Measurements from ENCODE around the gene ARL4C. TPM values are rescaled to one million over a fixed set of nuclear protein-coding genes. Genes with fewer than 3 reads are reported as not detected.

Gene ARL4C
- polyA plus RNA-seq, 1 donor, result 51.6 TPM

DNA sequence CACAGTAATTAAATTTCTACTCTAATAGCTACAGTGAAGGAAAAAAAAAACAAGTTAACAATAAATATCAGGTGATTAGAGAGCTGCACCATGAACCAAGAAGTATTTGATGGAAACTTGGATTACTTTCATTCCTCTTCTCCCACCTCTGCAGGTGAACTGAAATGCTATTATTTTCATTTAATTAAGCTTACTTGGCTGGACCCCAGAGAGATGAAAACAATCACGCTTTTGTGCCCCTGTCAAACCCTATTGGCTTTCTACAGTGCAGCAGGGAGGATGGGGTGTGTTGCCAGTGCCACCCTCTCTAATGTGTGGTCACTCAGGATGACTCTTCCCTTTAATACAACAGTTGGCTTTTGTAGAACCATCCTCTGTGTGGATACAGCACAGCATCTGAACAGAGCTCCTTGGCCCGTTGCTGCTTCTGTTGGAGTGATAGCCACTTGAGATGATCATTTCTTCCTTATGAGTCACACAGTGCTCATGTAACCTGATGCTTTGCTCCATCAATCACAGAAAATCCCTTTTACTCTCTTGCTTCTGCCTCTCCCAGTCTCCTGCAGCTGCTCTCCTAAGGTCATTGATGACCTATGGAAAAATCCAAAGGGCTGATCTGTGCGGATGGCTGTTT, 5.5 kb upstream of the ARL4C start:
- no peak for DNase-seq

DNA sequence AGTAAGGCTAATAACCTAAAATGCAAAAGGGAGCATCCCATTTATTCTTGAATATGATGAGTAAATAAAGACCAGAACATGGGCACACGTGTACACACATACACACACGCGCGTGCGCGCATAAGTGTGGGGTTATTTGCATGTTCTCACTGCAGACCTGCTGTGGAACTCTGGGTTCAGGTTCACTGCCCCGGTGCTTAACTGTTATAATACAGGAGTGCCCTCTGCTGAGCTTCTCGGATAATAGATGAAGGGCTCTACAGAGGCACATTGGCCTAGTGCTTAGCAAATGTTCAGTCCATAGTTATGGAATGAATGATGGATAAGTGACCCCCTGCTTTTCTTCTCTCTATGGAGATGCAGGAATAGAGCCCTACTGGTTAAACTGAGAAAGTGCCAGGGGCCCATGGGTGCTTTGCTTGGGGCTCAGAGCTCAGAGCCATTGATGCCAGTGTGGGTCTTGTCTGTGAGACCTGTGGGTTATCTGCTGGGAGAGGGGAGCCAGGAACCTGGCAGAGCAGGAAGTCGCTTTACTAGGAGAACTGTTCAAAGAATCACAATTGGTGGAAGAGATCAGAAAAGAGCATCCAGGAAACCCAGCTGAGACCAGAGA, 3.6 kb upstream of the ARL4C start:
- DNase-seq, result peak; percentile 66

DNA sequence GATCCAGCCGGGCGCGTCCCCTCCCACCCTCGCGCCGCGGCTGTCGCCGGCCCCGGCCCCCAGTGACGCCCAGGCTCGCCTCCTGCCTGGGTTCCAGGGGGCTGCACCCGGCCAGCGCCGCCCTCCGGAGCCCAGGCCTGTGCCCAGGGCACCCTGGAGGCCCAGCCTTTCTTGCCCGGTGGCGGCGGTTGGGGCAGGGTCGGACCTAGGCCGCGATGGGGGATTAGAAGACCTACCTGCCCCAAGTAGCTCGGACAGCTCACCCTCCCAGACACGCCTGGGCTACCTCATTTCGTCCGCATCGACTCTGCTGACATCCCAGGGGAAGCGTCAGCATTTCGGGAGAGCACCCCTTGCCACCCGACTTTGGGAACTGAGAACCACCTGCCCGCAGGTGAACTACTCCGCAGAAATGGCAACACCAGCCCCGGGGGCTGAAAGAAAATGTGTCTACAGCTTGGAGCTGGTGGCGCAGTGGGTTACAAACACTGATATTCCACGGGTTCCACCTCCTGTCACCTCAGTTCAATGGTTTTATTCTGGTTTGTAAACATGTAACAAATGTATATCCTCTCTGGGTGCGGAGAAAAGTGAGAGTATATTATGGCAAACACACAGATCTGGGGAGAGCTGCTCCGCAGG, 834 bp upstream of the ARL4C start:
- no peak for DNase-seq

DNA sequence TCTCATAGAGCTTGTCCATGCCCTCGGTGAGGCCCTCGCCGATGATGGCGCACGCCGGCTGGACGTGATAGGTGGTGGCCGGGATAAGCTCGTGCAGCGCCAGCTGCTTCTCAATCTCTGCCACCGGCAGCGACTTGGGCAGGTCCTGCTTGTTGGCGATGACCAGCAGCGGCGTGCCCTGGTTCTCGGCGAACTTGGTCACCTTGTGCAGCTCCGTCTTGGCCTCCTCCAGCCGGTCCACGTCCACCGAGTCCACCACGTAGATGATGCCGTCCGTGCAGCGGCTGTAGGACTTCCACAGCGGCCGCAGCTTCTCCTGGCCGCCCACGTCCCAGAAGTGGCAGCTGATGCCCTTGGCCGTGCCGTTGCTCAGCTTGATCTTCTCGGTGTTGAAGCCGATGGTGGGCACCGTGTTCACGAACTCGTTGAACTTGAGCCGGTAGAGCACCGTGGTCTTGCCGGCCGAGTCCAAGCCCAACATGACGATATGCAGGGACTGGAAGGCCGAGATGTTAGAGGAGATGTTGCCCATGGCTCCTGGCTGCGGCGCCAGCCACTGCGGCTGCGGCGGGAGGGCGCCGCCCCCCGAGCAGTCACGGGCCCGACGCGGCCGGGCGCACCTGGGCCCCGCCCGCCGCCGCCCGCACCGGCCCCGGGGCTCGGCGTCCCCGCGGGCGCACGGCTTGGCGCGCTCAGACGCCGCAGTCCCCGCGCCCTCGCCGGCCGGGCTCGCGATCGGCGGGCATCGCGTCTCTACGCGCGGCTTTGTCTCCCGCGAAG, 636 bp downstream of the ARL4C start:
- DNase-seq, result no peak

DNA sequence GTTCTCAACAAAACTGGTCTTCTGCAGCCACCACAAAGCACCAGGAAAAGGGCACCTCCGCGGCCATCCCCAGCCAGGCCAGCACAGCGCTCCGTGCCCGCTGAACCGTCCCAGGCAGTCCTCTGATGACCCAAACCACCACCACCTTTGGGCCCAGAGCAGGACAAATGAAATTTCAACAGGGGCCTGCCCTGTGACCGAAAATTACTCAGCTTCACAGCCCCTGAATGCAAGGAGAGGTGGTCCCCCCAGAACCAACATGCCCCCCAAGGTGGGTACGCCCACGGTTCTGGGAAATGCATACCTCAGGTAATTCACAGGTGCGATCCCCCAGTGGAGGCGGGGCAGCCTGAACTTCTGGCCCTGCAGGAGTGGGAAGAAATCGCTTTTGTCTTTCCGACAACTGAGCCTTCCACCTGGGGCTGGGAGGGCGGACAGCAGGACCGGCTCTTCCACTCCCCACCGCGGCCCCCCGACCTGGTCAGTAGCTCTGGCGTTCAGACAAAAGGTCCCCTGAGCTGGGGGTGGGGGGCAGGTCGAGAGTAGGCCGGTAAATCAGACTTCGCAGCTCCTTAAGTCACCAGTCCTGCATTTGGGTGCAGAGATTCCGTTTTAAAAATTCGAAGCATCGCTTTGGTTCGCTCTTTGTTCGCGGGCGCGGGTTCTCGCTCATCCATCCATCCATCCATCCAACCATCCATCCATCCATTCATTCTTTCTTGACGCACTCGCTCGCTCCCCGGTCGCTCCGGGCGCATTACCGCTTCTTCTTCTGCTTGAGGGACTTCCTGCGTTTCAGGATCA, 1.4 kb downstream of the ARL4C start:
- no peak for DNase-seq

DNA sequence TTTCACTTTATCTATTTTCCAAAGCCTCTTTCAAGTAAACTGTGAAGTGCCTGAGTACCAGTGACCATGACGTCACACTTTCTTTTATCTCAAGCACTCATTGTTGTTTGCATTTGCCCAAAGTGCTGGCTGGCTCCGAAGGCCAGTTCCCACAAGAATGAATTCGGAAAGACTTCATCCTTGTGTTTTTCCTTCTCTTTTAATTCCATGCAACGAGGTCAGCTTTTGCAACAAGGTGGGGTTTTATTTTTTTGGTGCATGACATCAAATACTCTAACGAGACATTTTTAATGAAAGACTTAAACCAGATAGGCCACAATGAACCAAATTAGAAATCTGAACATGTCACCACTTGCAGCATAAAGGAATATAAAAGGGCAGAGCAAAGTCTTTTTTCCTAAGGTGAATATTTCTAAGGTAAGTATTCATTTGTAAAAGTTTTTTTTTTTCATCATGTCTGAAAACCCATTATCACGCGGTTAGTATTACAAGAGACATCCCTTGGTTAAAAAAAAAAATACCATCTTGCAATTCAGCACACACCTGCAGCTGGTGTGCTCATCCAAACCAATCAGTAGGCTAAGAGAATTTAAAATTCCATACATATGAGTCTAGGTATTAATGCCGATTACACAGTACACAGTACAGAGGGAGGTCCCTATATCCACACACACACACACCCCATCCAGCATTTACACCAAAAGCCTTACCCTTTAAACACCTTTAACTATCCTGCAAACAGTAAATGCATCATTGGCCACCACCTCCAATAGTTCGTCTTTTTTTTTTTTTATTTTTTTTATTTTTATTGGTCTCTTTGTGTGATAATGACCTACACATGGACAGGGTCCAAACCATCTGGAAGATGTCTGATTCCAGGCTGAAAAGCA, 2.3 kb downstream of the ARL4C start:
- DNase-seq, result no peak

DNA sequence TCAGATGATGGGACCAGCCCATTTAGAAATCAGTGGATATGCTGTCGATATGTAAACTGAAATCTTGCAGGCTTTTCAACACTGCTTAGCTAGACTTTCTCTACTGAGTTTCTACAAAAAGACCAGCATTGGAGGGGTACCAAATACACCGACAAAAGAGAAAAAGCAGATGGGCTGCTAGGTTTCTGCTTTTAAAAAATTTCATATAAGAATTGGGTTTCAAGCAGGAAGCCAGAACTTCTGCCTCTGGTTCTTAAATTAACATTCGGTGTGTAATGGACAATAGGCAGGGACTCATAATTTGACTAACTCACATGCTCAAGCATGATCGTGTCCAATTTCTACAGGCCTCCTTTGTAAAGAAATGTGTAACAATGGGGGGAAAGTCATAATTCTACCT, 3.1 kb downstream of the ARL4C start:
- DNase-seq, result no peak

DNA sequence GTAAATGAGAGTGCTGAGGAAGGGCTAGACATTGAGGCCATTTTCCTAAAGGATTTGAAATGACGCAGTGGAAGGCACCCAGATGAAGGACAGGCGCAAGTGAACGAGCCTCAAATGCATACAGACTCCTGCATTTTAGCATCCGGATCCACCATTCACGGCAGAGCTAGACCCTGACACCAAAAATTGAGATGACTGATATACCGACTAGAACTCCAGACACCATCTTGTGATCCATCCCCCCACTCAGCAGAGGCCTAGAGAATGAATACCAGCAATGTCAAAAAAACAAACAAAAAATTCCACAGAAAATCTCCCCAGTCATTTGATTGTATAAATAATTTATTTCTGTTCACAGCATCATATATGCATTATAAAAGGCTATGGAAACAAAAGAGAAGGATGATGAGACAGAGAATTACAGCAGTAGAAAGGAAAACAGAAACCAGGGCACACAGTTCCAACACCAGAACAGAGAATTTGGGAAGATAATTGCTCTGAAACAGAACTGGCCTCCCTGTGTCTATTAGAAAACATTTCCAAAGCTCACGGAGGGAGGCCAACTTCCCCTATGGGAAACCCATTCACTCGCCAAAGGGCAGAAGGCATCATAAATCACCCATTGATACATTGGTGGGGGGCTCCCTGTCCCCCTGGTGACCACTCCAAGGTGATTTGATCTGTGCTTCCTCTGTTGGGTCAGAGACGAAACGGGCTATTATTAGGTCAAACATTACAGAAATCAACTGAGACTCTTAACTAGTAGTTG, 4.0 kb downstream of the ARL4C start:
- no peak for DNase-seq

DNA sequence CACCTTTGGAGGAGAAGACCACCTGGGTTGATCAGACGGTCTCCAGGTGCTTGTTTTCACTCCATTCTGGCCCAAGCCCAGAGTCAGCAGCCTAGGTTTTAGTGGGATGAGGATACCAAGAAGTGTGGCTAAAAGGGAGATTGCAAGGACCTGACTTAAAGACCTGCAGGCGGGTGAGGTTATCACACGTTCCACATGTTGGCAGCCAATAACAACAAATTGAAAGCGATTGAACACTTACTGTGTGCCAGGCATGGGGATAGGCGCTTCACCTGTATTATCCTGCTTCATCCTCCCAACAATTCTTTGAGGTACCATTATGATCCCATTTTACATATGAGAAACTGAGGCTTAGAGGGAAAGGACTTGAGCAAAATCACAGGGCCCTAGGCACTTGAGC, 5.0 kb downstream of the ARL4C start:
- no peak for DNase-seq

DNA sequence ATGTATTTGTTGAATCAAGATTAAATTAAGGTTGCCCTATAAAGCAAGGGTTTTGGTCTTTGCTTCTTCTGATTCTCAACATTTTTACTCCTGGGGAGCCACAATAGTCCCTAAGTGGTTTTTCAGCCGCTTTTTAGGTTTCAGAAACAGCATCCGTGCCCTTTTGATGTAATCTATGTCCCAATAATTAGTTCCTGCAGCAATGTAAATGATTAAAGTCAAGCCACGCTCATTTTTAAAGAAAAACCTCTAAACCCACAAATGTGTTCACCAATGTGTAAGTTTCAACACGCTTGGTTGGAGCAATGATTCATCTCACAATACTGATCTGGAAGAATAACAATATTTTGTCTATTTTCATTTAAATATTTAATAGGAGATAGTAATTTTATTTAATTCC, 5.6 kb downstream of the ARL4C start:
- DNase-seq, result no peak

DNA sequence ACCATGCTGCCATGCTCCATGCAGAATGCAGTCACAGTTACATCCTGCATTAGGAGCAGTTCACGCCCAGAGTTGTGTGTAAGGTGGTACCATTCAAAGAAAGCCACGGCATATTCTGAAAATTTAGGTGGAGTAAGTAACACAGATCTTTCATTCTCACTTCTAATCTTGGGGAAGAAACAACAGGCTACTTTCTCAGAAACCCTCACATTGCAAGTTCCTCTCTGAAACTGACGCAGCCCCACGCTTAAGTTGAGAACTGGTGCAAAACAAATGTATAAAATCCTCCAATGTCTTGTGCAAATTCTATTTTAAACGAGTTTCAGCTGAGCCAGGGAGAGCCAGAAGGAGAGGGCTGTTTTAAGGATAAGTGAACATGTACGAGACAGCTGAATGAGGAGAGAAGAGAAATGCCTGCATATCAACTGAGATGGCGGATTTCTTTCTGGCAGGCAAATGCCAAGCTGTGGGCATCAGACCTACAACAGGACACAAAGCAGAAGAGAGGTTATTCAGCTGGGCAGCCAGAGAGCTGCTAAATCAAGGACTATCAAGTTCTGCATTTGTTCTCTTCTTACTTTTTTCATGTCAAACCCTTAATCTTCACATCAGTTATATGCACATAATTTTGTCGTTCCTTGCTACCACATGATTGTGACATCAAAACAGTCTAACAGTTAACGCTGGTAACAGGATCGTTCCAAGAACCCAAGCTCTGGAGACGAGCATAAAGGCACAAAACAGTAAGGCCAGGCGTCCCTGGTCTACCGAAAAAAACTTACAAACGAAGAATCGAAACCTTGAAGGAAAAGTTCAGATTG, 6.4 kb downstream of the ARL4C start:
- DNase-seq, result no peak

DNA sequence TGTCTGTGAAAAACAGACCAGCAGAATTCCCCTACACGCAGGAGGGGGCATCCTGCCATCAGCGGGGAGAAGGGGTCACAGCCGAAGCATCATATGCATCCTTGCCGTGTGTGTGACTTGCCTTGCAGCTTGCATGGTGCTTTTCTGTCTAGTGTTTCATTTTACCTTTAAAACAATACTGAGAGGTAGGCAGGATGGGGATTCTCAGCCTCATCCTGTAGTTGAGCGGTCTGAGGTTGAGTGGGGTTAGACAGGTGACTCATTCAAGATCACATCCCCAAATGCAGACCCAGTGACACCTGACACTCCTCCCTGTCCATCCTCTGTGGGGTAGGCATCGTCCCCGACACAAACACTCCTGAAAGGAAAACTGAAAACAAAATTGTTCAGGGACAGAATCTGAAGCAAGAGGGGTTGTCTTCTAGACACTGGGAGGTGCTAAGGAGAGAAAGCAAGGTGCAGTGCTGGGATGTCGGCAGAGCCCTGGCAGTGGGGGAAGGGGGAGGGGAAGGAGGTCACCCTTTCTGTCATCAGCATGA, 7.9 kb downstream of the ARL4C start:
- no peak for DNase-seq

DNA sequence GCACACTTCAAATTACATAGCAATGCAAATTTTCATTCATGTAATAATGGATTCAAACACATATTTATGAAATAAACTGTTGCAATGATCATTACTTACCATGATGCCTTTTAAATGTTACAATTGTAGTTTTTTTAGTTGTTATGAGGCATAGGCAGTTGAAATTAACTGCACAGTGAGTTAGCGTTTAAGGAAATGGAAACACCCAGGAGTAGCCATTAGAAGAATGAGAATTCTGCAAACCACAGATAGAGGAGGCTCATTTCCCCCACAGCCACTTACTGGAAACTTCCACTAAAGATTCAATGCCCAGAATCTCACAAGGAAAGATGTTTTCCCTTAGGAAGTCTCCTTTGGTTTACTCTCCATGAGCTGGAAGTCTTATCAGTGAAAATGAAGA, 8.4 kb downstream of the ARL4C start:
- DNase-seq, result no peak

DNA sequence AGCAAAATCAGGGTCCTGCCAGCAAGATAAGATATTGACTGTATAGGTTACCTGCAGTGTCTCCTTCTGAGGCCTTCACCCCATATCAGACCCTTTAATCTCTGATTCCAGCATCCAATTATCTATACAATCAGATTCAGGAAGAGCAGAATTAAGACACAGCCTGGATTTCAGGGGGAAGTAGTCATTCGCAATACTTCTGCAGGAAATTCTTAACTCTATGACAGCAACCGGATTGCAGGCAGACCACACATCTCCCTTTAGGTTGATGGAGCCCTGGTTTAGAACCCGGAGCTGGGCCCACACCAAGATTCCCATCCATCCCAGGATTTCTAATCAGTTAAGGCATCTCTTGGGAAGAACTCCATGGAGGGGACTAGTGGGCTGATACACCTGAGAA, 9.5 kb downstream of the ARL4C start:
- no peak for DNase-seq

DNA sequence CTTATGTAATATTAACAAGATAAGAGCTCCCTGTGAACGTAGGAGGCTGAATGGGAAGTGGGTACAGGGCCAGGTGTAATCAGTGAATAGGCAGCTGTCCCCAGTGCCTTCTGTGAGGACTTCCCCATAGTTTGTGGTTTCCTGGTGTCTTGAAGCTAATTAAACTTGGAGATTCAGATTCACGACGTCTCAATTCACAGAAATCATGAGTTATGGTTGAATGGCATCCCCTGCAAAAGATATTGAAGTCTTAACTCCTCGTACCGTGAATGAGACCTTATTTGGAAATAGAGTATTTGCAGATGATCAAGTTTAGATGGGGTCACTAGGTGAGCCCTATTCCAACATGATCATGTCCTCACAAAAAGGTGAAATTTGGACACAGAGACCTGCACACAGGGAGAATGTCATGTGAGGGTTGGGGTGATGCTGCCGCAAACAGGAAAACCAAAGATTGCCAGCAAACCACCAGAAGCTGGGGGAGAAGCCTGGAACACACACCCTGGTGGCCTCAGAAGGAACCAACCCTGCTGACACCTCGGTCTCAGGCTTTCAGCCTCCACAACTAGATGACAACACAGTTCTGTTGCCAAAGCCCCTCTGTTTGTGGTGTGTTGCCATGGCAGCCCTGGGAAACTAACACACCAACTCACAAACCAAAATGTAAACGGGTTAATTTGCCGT, 13.2 kb downstream of the ARL4C start:
- DNase-seq, result no peak

DNA sequence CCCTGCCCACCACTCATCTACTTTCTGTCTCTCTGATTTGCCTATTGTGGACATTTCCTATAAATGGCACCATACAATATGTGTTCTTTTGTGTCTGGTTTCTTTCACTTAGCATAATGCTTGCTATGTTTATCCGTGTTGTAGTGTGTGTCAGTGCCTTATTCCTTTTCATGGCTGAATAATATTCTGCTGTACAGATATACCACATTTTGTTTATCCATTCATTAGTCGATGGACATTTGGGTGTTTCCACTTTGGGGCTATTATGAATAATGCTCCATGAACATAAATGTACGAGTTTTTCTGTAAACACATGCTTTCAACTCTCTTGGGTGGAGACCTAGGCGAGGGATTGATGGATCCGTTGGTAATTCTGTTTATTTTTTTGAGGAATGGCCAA, 15.6 kb downstream of the ARL4C start:
- DNase-seq, result no peak

DNA sequence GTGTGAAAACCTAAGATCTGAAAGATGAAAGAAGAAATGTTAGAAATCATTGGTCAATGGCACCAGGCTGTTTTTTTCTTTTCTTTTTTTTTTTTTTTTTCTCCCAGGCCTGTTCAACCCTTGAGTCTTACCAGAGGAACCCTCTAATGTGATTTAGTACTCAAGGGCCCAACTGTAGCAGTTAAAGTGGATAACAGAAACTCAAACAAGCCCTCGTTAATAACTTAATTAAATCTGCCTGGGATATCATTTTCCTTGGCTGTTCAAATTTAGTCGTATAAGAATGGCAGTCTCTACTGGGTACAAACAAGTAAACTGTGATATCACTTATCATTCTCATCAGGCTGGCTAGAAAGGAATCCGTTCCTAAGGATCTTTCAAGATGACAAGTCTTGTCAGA, 16.5 kb downstream of the ARL4C start:
- DNase-seq, result no peak

DNA sequence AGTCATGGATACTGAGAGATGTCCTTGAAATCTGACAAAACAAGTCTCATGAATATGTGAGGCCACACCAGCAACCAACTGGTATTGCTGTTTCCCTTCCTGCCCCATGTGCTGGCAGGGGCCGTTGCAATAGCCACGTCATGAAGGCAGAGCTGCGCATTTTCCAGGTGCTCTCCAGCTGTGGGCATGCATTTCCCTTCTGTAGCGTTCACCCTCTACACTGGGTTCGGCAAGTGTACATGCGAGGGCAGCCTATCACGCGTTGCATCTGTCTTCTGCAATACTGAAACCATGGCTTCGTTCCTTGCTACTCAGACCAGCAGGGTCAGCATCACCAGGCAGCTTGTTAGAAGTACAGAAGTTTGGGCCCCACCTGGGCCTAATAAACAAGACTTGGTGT, 17.4 kb downstream of the ARL4C start:
- DNase-seq, result no peak
